CD4-positive, alpha-beta T cell treated with Interleukin-4 for 4 hours (primary cell): ENCODE results near the gene UST.
"Not testable (repeated sequence)": the region's sequence is repeated elsewhere in the genome, so short reads cannot be mapped to it uniquely, and the experiment has no call there.

Experiments
- DNase-seq: peaks from one replicate; pipeline ENCODE4 v3.0.0-alpha.2; 2020

UST gene

DNA sequence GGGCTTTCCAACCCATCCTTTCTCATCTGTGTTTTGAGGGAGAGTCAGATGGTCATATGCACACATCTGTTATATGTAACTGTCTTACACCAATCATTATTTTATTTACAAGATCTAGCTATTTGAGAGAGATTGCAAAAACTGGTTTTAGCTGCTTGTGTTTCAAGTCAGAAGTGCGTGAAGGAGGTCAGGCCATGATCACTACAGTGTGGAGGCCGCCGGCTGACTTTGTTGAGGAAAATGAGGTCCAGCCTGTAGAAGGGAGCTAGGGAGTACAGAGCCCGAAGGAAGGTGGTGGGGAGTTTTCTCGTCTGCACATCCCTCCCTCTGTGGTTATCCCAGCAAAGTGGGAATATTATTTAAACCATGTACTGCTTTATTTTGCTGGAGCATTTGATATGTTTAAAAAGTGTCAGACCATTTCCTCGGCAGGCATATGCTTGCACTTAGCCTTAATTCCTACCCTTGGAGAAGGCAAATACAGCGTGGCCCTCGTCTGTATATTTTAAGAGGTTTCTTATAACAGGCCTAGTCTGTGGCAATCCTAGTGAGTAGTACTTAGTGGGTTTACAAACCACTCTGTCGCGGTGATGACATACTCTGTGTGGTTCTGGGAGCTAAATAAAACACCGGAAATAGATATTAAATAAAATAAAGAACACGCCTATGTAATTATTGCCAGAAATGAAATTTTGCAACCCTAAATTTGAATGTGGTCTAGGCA, 95.6 kb downstream of the UST start:
- DNase-seq, result no peak

DNA sequence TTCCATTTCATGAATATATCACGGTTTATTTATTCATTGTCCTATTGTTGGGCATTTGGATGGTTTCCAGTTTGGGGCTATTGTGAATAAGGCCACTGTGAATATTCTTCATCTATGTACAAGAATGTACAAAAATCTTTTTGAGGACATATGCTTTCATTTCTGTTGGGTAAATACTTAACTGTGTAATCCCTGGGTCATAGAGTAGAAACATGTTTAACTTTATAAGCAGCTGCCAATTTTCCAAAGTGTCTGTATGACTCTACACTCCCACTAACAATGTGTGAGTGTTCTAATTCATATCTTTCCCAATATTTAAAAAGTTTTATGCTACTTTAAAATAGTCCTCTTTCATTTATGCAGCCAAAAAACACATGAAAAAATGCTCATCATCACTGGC, 98.6 kb downstream of the UST start:
- DNase-seq, result no peak

DNA sequence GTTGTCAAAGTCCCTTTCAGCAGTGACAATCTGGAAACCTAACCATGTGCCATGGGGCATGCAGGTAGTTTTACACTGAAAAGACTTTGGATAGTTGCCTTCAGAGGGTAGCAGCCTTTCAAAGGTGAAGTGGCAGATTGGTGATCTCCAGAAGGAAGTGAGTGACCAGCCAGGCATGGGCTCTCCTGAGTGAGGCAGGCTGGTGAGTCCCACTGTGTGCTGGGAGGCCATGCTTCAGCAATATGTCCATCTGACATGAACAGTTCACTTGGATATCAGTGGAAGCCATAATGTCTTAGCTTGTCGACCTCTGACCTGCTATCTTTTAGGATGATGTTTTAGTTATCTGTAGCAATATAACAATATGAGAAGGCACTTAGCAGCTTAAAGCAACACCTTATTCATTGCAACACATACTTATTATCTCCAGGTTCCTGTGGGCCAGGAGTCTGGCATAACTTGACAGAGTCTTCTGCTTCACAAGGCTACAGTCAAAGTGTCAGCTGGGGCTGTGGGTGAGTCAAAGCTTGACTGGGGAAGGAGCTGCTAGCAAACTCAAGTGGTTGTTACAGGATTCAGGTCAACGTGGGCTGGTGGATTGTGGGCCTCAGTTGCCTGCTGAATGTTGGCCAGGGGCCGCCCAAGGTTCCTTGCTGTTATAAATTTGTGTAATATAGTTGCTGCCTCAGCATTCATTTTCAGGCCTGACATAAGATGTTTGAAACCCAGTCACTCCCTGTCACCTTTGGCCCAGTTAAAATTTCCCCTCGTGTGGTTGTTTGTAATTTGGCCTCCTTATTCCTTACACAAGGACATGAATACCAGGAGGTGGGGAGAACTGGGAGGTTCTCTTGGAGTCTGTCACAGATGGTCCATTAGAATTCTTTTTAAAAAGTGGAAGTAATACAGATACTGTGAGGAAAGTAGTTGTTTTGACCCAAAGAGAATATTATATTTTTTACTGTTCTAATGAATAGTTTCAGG, 100.2 kb downstream of the UST start:
- DNase-seq, result no peak

- no peak for DNase-seq
Measured at GRCh38 chr6:148848915-148849314, 102.1 kb downstream of the UST start.

DNA sequence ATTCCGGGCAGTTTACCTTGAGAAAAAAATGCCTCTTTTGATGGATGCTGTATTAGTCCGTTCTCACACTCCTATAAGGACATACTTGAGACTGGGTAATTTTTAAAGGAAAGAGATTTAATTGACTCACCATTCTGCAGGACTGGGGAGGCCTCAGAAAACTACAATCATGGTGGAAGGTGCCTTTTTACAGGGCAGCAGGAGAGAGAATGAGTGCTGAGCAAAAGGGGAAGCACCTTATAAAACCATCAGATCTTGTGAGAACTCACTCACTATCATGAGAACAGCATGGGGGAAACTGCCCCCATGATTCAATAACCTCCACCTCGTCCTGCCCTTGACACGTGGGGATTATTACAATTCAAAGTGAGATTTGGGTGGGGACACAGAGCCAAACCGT, 102.6 kb downstream of the UST start:
- not testable (repeated sequence) for DNase-seq

DNA sequence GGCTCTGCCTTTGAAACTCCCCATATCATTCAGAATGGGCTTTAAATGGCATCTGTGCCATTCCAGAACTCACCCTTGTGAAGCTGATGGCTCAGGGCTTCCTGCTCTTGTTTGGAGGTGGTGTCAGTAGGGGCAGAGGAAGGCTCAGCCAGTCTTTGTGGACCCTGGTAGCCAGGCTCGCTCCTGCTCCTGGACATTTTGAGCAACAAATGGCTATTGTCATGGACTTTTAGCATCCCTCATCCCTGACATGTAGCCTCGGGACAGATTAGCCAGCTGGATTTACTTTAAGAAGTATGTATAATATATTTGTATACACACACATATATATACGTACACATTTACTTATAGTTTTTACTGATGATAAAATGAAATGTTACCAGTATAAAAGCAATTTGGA, 104.1 kb downstream of the UST start:
- no peak for DNase-seq

DNA sequence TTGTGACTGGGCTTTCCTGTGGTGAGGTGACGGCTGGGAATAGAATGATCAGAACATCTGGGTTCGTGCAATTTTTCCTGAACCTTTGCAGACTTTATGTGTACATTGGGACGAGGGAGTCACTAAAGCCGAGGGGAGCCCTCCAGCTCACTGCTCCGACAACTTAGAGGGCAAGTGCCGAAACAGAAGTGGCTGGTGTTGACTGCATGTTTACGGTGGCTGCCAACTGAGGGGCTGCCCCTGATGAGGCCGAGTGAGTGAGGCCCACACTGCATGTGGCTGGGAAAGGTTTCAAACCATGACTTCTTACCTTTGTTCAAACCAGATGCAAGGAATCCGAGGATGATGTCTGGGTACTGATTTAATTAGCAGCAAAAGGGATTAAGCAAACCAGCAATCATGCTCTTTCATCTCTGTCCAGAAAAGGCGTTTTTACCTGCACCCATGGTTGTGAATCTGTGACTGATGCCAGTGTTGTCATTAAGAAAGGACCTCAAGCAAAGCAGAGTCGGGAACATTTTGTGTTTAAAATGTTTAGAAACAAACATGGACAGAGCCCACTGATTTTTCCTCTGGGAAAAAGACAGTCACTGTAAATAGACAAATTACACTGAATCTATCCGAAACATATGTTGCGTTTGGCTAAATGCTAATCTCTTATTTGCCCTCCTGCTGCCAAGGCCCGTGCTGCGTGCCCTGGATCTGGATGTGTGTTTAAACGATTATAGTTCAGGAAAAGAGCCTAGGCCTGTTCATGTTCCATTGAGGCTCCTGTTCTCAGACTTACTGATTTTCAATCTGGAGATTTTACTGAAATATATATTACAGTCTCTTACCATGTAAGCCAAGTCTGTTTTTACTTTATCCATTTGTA, 105.1 kb downstream of the UST start:
- DNase-seq, result no peak

DNA sequence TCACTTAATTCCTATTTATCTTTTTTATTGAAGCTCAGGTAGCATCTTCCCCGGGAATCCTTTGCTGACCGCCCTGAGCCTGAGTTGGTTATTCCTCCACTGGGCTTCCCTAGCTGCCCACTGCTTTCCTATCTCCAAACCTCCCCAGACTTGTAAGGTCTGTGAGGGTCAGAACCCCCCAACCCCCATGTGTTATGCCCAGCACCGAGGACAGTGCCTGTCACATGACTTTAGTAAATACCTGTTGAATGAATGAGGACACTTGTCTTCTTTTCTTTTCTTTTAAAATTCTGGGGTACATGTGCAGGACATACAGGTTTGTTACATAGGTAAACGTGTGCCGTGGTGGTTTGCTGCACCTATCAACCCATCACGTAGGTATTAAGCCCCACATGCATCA, 105.9 kb downstream of the UST start:
- DNase-seq, result no peak

- not testable (repeated sequence) for DNase-seq
Measured at GRCh38 chr6:148853113-148853512, 106.3 kb downstream of the UST start.

DNA sequence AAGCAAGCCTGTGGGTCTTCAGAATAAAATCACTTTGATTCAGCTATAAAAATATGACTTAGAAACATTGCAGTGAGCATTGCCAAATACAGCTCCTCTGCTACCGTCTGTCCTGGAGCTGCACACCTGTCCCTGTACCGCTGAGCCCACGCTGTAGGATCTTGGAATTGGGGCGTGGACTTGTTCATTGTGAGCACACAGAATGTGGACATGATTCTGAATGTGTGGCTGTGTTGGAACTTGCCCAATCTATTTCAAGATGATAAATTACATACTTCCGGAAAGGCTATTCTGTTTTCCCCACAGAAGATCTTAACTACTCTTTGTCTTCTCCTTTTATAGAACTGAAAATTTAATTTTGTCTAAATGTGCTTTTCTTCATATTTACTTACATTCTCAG, 107.3 kb downstream of the UST start:
- DNase-seq, result no peak

DNA sequence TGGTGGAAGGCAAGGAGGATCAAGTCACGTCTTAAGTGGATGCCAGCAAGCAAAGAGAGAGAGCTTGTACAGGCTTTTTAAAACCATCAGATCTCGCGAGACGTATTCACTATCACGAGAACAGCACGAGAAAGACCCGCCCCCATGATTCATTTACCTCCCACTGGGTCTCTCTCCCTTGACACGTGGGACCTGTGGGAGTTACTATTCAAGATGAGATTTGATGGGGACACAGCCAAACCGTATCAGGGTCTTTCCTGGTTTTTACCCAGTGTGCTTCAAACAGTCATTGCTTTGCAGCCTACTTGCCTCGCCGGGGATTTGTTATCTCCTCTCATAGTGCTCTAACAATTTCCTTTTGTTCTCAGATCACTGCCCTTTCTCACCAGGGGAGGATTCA, 108.2 kb downstream of the UST start:
- DNase-seq, result no peak

- DNase-seq, result no peak
Measured at GRCh38 chr6:148855744-148856143, 108.9 kb downstream of the UST start.

GRCh38 chr6:148857798-148858390, 111.1 kb downstream of the UST start:
- DNase-seq, result no peak

DNA sequence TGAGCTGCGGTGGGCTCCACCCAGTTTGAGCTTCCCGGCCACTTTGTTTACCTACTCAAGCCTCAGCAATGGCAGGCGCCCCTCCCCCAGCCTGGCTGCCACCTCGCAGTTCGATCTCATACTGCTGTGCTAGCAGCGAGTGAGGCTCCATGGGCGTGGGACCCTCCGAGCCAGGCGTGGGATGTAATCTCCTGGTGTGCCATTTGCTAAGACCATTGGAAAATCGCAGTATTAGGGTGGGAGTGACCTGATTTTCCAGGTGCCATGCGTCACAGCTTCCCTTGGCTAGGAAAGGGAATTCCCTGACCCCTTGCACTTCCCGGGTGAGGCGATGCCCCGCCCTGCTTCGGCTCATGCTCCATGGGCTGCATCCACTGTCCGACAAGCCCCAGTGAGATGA, 117.3 kb downstream of the UST start:
- not testable (repeated sequence) for DNase-seq

GRCh38 chr6:148864941-148865340, 118.1 kb downstream of the UST start:
- no peak for DNase-seq

DNA sequence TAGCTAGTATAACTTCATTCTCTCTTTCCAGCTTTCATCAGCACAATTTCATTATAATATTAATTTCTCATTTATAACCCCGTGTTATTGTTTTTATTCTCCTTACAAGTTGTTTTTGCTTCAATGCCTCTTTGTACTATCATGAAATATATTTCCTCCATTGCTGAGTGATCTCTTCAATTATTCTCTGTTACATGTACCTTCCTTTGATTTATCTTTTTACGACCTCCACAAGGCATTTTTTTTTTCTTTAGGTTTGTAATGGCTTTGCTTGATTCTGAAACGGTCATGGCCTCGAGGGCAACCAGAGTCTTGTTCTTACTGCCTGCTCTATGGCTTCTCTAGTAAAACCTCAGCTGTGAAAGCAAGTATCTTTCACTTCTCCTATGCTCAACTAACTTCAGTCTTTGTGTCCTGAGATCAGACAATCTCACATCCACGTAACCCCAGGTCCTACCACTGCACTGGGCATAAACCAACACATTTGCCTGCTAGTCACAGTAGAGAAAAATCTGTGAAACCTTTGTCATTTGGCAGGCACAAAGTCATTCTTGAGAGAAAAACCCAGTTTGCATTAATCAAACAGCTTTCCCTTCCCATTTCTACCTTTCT, 119.9 kb downstream of the UST start:
- DNase-seq, result no peak

DNA sequence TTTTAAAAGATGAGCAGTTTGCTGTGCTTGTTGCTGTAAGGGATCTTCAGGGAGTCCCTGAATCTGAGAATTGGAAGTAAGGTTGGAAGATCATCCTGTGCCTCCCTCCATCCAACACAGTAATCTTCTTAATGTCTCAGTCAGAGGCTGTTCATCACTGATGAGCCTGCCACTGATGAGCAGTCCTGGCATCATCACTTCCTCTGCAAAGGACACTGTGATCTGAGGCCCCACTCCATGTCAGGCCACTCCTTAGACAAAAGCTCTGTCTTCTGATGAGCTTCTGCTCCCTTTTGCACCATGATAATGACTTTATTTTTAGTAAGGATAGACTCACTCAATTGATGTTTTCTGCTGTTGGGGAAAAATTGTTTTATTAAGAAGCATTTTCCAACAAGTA, 121.0 kb downstream of the UST start:
- DNase-seq, result no peak

GRCh38 chr6:148868314-148868713, 121.5 kb downstream of the UST start:
- no peak for DNase-seq

DNA sequence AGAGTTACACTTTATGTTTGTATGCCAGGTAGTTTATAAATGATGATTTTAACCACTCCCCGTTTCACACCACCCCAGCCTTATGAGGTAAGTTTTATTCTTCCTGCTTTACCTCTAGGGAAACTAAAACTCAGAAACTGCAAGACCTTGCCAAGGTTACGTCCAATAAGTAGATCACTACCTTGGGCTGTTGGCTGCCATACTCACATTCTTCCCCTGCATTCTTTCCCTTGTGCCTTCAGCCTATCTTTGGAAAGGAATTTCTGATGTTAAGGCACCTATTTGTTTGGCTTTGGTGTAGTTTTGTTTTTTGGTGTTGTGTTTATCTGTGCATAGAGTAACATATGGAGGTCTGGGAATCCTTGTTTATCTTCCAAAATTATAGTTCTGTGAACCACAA, 122.1 kb downstream of the UST start:
- no peak for DNase-seq

- no peak for DNase-seq
Measured at GRCh38 chr6:148869585-148869984, 122.8 kb downstream of the UST start.

GRCh38 chr6:148873154-148873553, 126.3 kb downstream of the UST start:
- DNase-seq, result no peak

- DNase-seq, result no peak
Measured at GRCh38 chr6:148873868-148874267, 127.0 kb downstream of the UST start.
